Non-pigmented ciliary epithelial cell (primary cell): Measurements from ENCODE around the gene HHATL.

Source experiments
- DNase-seq: peaks from one replicate; pipeline ENCODE4 v3.0.0-alpha.2; 2010; ENCODE audit warnings: low read depth

HHATL gene

DNA sequence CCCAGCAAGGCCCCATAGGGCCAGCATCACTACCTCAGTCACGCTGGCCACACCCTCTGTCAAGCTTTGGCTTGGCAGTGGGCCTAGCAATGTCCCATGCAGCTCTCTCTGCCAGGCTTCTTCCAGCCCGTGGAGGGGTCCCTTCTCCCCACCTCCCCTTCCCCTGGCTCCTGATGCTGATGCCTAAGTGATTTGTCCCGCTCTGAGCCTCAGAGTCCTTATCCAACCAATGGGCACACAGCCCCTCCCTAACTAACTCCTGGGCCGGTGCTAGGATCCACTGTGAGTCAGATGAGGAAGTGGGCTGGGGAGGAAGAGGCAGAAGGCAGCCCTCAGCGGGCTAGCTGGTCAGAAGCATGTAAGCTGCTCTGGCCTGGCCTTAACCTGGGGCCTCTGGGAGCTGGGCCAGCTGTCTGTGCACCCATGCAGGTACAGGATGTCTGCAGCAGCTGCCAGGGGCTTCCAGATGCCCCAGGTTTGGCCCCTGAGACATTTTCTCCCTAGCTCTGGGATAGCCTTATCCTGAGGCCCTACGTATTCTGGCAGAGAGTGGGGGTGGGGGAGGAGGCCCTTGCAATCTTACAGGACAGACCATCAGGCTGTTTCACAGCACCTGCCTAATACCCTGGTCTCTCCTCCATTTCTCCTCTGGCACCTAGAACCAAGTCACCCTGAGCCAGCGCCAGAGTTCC, 49.8 kb downstream of the HHATL start:
- DNase-seq = peak; percentile 51

DNA sequence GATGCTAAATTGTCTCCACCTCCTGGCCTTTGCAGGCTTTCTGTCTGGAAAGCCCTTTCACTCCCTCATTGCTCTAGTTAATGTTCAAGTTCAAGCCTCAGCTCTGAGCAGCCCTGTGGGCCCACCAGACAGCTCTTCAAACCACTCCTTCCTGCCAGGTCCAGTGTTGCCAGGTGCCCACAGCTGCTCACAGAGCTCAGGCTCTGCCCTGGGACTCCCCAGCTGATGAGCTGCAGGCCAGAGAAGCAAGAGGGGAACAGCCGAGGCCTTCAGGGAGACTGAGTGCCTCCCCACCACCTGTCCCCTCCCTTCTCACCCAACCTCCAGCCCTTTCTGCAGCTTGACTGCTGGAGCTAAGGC, 50.4 kb downstream of the HHATL start:
- no peak for DNase-seq

DNA sequence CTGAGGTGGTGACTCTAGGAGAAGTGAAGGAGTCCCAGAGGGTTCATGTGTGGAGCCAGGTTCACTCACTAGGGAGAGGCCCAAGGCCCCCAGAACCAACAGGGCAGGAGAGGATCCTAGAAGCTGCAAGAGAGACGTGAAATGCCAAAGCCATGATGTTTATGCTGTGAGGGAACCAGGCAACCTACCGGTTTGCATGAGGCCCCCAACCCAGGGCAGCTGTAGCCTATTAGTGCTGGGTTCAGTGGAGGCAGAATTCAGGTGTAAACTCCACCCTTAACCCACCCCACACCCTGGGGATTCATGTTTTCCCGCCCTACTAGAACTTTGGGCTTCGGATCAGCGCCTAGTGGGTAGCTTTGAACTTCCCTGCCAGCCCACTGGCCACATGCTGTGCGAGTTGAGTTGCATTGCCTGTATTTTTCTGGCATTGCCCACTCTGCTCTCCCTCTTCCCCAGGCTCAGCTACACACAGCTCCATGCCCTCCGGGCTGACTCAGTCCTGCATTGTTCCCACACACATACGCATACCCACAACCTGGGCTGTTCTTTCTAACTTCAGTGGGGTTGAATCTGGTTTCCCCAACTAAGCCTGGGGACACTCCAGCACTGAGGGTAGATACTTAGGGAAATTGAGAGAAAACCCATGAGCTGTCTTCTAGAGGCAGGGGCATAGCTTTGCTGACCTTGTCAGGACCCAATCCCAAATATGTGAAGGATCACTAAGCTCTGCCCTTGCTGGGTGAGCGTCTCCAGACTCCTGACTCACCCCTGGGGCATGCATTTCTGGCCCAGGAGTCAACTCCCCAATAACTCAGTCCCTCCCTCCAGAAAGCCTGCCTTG, 51.1 kb downstream of the HHATL start:
- no peak for DNase-seq

DNA sequence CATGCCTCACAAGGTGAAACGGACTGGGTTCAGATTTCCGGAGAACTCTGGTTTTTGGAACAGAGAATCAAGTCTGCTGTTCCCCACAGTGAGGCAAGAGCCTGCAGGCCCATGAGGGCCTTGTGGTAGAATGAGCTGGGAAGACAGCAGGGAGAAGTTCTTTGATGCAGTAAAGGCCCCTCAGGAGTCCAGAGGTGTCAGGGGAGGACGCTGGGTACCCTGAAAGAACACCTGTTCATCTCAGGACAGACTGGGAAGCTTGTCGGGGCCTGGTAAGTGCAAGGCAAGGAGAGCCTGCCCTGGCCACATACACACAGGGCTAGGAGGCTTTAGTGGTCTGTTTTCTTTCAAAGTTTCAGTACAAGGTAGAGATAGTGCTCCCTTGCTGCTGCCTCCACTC, 52.8 kb downstream of the HHATL start:
- DNase-seq = no peak

DNA sequence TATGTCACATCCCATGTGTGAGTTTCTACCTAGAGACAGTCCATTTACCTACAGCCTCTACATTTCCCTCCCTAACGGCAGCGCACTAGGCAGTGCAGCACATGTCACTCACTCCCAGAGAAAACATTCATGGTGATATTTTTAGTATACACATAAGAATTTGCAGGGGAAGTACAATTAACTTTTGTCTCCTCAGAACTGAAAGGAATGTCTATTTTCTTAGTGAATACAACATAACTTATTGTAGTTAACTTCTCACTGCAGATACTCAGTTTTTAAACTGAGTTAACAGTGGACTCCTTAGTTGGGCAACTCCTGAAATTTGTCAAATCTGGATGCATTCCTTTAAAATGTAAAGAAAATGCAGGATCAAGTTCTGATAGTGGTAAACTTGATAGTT, 53.6 kb downstream of the HHATL start:
- no peak for DNase-seq

DNA sequence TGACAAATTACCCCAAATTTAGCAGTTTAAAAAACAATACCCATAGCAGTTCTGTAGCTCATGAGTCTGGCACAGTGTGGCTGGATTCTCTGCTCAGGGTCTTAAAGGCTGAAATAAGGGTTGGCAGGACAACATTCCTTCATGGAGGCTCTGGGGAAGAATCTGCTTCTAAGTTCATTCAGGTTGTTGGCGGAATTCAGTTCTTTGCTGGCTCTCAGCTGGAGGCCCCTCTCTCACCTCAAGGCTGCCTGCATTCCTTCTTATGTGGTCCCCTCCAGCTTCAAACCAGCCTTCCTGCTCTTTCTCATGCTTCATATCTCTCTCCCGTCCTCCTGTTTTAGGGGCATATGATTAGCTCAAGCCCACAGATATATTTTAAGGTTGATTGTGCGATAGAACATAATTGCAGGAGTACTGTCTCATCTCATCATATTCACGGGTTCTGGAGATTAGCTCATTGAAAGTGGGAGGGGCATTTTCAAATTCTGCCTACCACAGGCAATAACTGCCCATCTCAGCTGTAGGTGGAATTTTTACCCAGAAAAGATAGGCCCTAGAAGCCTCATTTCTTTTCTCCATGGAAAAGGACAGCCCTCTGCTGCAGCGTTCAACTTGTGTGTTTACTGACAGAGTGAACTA, 54.7 kb downstream of the HHATL start:
- DNase-seq = no peak
